HepG2 (cell line): ENCODE measurements around the gene TXN. TPM values are rescaled to one million over a fixed set of nuclear protein-coding genes. Genes with fewer than 3 reads are reported as not detected.
A peak's percentile ranks its signal among the peaks of the same experiment; 100 is the strongest.

Experiments
- ARID5B ChIP-seq: IDR thresholded peaks from 2 replicates; pipeline ENCODE4 v1.4.0; 2020; ENCODE audit warnings: mild to moderate bottlenecking, missing genetic modification reagents
- EEA1 ChIP-seq: sonication (generic); formaldehyde crosslinking; IDR thresholded peaks from 2 replicates; pipeline ENCODE4 v1.5.1; 2020; ENCODE audit warnings: mild to moderate bottlenecking, missing genetic modification reagents, borderline replicate concordance
- GATAD2A ChIP-seq: IDR thresholded peaks from 2 replicates; pipeline ENCODE4 v1.6.1; 2016
- HNF4G ChIP-seq, 2 experiments: sonication (generic) in 1 of 2; formaldehyde crosslinking in 1 of 2; IDR thresholded peaks; 2 replicates each; pipeline versions ENCODE4 v1.4.0 to v1.6.1; 2011 to 2020; ENCODE audit warnings: borderline replicate concordance in 2 of 2, low read depth in 2 of 2, mild to moderate bottlenecking in 2 of 2, low read length in 1 of 2, missing genetic modification reagents in 1 of 2, moderate library complexity in 1 of 2
- HOMEZ ChIP-seq: IDR thresholded peaks from 2 replicates; pipeline ENCODE4 v1.6.1; 2016; ENCODE audit warnings: low read depth
- SRSF1 ChIP-seq: fragments of 200-400 bp; formaldehyde crosslinking; optimal IDR thresholded peaks from 2 replicates; pipeline ENCODE3; 2017; ENCODE audit warnings: mild to moderate bottlenecking, low read depth, low read length, moderate library complexity
- ZNF318 ChIP-seq: sonication (generic); formaldehyde crosslinking; IDR thresholded peaks from 2 replicates; pipeline ENCODE4 v1.4.0; 2020; ENCODE audit warnings: mild to moderate bottlenecking, missing genetic modification reagents
- ZNF362 ChIP-seq: sonication (generic); formaldehyde crosslinking; IDR thresholded peaks from 2 replicates; pipeline ENCODE4 v1.4.0; 2020; ENCODE audit warnings: missing genetic modification reagents, mild to moderate bottlenecking, borderline replicate concordance
- ZNF746 ChIP-seq: sonication (generic); formaldehyde crosslinking; IDR thresholded peaks from 2 replicates; pipeline ENCODE4 v1.8.0; 2022; ENCODE audit warnings: mild to moderate bottlenecking, missing genetic modification reagents
- polyA plus RNA-seq, 8 experiments: library from polyadenylated mRNA; depleted of rRNA in 3 of 8; stranded (reverse) in 7 of 8; unstranded in 1 of 8; fragments of >200 nt; fragmentation: Illumina TruSeq in 4 of 8; extraction: Trizol in 4 of 8; gene quantifications; 2 replicates each; pipeline versions ENCODE4 v1.2.1 to v1.2.3, GENCODE V29; 2011 to 2016; ENCODE audit warnings: low read depth in 4 of 8, missing spikeins in 1 of 8, mixed read lengths in 1 of 8; ENCODE audit not compliant: insufficient read depth in 1 of 8
- total RNA-seq, 5 experiments: library from RNA; depleted of rRNA; stranded (reverse); fragments of >200 nt; fragmentation: Illumina TruSeq; extraction: Trizol; gene quantifications; 2 replicates each; pipeline ENCODE4 v1.2.3, GENCODE V29; 2016; ENCODE audit warnings: low read depth in 1 of 5

The TXN gene
- total and polyA plus RNA-seq, 2 of the 13 experiments (the other 11 are each of a cell fraction or from before 2014, with no cell fraction given) = 364 to 470 TPM

- TF ChIP-seq ZNF318 (CRISPR knock-in tag) (no peak), ZNF362 (0 out of 2 replicates have a peak, but pooled peaks have one; percentile 18), ARID5B (0 out of 2 replicates have a peak, but pooled peaks have one; percentile 8), GATAD2A (0 out of 2 replicates have a peak, but pooled peaks have one; percentile 13), SRSF1 (no peak), HNF4G (IDR thresholded peaks at IDR 0.05; ENCODE audit: borderline replicate concordance, low read depth, low read length) (peak; percentile 29; the same call in 1 of the 2 replicates), HNF4G (CRISPR knock-in tag; IDR thresholded peaks at IDR 0.05; ENCODE audit: borderline replicate concordance, low read depth) (no peak), ZNF746 (CRISPR knock-in tag) (no peak), HOMEZ (CRISPR knock-in tag) (no peak), EEA1 (CRISPR knock-in tag) (no peak)
These were observed 41.8 kb upstream of the TXN start (continued) for GRCh38 chr9:110298043-110298605.
